Cortex of kidney (tissue), 1 donor: Measurements from ENCODE around the gene TLK2.
"Not testable (repeated sequence)": the region's sequence is repeated elsewhere in the genome, so short reads cannot be mapped to it uniquely, and the experiment has no call there.

Source experiments
- DNase-seq: peaks from one replicate; lab custom pipeline; 2025; lab: John Stamatoyannopoulos, UW

Gene TLK2

DNA sequence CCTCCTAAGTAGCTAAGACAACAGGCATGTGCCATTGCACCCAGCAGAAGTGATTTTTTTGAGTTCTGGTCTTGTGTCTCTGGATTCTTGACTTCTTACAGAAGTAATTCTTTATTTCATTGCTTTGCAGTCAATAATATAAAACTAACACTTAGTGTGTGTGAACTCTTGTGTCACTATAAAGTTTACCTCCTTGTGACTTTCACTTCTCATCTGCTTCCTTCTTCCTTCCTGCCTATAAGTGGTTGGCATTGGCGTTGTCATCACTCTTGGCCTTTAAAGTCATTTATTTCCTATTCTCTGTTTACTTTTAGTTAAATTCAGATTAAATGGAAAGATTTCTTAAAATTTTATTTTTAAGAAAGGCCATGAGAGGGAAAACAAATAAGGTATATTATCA is 12.4 kb downstream of the TLK2 start:
- DNase-seq = not testable (repeated sequence)

- not testable (repeated sequence) for DNase-seq
Measured at GRCh38 chr17:62493049-62493655, 14.5 kb downstream of the TLK2 start.

DNA sequence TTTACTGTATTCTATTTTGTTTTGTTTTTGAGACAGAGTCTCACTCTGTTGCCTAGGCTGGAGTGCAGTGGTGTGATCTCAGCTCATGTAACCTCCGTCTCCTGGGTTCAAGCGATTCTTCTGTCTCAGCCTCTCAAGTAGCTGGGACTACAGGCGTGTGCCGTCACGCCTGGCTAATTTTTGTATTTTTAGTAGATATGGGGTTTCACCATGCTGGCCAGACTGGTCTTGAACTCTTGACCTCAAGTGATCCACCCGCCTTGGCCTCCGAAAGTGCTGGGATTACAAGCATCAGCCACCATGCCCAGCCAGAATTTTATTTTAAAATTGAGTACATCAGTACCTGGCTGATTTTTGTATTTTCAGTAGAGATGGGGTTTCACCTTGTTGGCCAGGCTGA is 15.4 kb downstream of the TLK2 start:
- DNase-seq = not testable (repeated sequence)

- DNase-seq = not testable (repeated sequence)
Measured at GRCh38 chr17:62496344-62496743, 17.7 kb downstream of the TLK2 start.

DNA sequence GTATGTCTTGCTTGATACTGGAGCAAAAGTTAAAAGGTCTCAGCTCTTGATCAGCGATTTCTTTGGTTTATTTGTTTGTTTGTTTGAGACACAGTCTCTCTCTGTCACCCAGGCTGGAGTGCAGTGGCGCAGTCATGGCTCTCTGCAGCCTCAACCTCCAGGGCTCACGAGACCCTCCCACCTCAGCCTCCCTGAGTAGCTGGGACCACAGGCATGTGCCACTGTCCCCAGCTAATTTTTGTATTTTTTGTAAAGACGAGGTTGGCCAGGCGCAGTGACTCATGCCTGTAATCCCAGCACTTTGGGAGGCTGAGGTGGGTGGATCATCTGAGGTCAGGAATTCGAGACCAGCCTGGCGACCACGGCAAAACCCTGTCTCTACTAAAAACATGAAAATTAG is 20.2 kb downstream of the TLK2 start:
- not testable (repeated sequence) for DNase-seq

DNA sequence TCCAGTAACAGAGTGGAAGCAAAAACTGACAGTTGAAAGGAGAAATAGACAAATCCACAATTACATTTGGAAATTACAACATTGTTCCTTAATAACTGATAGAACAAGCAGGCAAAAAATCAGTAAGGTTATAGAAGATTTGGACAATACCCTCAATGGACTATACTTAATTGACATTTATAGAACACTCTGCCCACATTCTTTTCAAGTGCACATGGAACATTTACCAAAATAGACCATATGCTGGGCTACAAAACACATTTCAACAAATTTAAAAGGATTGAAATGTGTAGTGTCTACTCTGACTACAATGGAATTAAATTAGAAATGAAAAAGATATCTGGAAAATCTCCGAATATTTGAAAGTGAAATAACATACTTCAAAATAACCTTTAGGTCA is 21.8 kb downstream of the TLK2 start:
- DNase-seq = not testable (repeated sequence)

DNA sequence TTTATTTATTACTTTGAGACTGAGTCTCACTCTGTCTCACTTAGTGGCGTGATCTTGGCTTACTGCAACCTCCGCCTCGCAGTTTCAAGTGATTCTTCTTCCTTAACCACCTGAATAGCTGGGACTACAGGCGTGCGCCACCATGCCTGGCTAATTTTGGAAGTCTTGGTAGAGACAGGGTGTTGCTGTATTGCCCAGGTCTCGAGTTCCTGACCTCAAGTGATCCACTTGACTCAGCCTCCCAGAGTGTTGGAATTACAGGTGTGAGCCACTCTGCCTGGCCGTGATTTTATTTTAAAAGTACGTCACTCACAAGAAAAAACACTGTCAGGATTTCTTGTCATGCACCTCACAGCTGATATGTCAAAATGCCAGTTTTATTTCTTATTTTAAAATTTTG is 26.2 kb downstream of the TLK2 start:
- not testable (repeated sequence) for DNase-seq

DNA sequence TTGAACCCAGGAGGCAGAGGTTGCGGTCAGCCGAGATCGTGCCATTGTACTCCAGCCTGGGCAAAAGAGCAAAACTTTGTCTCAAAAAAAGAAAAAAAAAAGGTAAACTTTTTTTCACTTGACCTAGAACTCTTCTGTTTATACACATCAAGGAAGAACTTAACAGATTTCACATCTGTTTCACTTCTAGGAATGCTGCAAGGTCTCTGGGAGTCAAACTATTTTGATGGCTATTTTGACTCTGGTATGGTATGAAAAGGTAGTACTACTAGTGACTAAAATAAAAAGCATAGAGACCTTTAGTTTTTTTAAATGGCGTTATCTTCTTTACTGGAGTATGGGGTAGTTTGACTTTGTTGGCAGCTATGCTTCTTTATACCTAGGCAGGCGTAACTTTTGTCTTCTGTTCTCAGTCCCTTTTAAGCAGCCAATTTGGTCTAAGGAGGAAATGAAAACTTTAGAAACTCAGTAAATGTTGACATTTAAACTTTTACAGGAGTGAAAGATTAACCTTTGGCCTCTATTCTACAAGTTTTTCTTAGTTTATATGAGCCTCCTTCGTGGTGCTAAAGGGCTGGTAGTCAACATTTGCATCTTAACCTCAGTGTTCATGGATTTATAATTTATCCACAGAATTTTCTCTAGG is 28.7 kb downstream of the TLK2 start:
- not testable (repeated sequence) for DNase-seq

DNA sequence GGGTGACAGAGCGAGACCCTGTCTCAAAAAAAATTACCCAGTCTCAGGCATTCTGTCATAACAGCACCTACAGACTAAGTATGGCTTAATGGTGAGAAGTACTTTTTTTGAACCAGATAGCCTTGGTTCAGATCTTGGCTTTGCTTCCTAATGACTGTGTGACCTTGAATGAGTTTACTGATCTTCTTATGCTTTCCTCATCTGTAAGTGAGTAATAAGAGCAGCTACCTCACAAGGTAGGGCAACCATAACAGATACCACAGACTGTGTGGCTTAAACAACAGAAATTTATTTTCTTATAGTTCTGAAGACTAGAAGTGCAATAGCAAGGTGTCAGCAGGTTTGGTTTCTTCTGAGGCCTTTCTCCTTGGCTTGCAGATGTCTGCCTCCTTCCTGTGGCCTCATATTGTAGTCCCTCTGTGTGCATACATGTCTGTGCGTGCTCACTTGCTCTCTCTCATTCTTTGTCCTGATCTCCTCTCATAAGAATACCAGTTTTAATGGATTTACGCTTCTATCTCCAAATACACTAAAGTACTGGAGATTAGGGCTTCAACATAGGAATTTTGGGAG is 31.7 kb downstream of the TLK2 start:
- not testable (repeated sequence) for DNase-seq

- not testable (repeated sequence) for DNase-seq
Measured at GRCh38 chr17:62511014-62511413, 32.4 kb downstream of the TLK2 start.

DNA sequence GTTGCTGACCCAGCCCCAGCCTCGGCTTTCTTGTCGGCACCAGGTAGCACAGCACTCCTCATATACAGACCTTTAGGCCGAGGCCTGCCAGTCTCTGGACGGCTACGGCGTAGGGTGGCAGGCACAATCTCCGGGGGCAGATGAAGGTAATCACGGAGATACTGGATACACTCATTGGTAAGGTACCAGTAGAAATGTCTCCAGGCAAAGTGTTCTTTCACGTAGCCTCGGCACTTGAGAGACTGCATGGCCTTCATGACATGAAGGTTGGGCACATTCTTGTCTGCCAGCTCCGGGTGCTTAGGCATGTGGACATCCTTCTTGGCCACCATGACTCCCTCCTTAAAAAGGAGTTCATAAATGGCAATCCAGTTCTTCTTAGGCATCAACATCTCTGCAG is 37.8 kb downstream of the TLK2 start:
- not testable (repeated sequence) for DNase-seq

GRCh38 chr17:62521295-62521694 is 42.7 kb downstream of the TLK2 start:
- not testable (repeated sequence) for DNase-seq

- DNase-seq = not testable (repeated sequence)
Measured at GRCh38 chr17:62524077-62524476, 45.5 kb downstream of the TLK2 start.

- DNase-seq = not testable (repeated sequence)
Measured at GRCh38 chr17:62525317-62525716, 46.7 kb downstream of the TLK2 start.

GRCh38 chr17:62530936-62531335 is 52.3 kb downstream of the TLK2 start:
- not testable (repeated sequence) for DNase-seq

- DNase-seq = not testable (repeated sequence)
Measured at GRCh38 chr17:62536557-62536956, 57.9 kb downstream of the TLK2 start.

DNA sequence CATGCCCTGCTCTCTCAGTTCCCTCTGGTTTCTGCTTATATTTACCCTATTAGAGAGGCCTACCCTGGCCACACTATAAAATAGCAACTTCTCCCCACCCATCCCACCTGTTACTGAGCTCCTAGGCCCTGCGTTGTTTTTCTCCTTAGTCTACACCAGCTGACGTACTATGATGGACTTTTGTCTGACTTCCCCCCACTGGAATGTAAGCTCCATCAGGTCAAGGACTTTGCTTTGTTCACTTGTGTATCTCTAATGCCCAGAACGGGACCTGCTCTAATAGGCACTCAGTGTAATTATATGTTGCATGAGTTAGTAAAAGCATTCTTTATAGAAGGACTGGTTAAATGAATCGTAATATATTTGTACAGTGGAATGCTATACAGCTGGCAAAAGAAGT is 62.4 kb downstream of the TLK2 start:
- DNase-seq = not testable (repeated sequence)

GRCh38 chr17:62543278-62543775 is 64.7 kb downstream of the TLK2 start:
- not testable (repeated sequence) for DNase-seq

DNA sequence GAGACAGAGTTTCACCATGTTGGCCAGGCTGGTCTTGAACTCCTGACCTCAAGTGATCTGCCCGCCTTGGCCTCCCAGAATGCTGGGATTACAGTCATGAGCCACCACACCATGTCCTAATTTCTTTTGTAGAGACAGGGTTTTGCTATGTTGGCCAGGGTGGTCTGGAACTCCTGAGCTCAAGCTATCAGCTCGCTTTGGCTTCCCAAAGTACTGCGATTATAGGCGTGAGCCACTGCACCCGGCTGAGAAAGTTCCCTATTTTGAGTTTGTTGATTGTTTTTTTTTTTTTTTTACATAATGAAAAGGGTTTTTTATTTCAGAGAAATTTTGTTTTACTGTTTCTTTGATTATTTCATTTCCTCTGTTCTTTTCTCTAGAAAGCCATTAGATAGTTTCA is 67.4 kb downstream of the TLK2 start:
- DNase-seq = not testable (repeated sequence)

DNA sequence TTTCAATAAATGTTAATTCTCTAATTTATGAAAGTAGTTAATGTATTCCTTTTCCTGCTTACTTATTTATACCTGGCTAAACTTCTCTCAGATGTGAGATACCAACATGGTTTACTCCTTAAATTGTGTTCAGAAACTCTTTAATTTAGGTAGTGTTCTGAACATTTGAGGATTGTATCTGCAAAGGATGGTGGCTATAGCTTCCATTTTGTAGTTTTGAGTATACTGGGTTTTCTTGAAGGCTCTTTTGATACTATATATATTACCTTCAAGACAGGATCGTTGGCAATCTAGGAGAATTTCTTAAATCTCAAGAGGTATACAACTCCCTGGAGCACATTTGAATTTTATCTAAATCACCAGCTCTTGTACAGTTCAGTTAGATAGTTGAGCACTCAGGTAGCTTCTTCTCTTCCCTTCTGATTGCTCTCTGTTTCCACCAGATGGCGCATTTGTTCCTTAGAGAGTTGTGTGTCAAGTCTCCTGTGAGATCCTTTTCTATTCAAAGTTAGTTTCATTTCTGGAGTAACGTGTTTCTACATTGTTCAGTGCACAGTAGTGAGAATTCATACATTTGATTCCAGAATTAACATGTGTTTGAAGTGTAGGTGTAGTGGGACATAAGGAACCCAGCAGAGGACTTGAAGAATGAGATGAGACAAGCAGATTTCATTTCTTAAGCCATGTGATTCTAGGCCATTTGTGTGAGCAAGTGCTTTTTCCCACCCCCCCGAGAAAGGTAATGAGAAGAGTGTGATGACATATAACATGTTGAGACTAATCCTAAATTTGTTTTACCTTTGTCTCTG is 74.4 kb downstream of the TLK2 start:
- DNase-seq = not testable (repeated sequence)

GRCh38 chr17:62557532-62557931 is 78.9 kb downstream of the TLK2 start:
- not testable (repeated sequence) for DNase-seq

- not testable (repeated sequence) for DNase-seq
Measured at GRCh38 chr17:62558941-62559340, 80.3 kb downstream of the TLK2 start.
